ENCODE data around the gene MSH5.

Gene MSH5

GRCh38 chr6:31730631-31731086 is 9.1 kb upstream of the MSH5 start:
- DNase-seq: no peak

GRCh38 chr6:31732029-31732428 is 7.8 kb upstream of the MSH5 start:
- DNase-seq: no peak

- no peak for DNase-seq
Measured at GRCh38 chr6:31733734-31734133, 6.1 kb upstream of the MSH5 start.

DNA sequence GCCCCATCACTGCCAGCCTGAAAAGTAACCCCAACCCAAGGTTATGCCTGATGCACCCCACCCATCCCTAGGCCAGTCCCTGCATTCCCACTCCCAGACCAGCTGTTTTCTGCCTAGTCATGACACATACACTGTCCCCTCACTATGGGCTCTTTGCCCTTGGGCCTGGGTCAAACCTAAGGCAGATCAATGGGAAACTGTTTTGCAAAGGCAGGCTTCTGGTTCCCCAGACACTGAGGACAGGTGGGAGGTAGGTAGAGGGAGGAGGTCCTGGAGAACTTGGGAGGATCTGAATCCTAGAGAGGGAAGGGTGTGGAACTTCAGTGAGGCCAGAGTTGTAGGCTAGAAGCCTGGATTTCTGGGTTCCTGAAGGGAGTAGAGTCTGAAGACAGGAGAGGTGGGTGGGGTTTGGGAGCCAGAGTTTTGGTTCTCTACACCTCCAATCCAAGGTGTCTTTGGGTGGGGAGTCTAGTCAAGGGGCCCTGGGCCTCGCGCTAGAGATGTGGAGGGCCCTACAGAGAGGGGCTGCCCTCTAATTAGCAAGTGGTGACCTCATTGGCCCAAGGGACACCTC is 5.5 kb upstream of the MSH5 start:
- no peak for DNase-seq

- DNase-seq: no peak
Measured at GRCh38 chr6:31734821-31735406, 4.9 kb upstream of the MSH5 start.

DNA sequence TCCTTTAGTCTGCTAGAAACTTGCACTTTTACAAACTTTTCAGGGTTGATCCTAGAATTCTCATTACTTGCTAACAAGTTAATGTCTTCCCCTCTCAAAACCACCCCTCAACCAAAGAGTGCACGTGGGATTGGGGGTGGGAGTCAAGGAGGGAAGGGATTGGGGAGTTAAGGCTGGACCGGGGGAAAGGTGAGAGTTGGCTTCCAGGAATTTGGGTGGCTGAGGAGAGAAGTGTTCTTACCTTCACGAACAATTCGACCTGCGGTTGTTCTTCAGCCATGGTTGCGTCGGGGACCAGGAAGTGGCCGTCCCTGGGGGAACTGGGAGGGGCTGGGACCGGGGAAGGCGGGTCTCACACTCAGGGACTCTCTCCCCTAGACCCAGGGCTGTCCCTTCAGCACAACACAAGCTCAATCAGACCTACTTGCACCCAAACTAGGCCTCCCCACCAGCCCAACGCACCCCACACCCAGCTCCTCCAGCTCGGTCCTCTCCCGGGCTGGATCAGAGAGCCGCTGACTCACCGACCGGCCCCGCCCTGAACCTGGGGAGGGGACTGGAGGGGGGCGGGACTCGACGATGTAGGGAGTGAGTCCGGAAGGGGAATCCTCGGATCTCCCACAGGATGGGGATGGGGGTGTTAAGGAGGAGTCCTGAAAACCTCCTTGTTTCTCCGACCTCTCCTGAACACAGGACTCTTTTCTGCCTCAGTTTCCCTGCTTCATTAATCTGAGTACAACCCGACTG is 3.6 kb upstream of the MSH5 start, which contains the start of gene CLIC1:
Gene CLIC1, minus strand, starts transcription at position 510 of the 747 bp plus-strand sequence. Its CDS starts 230 bp downstream, at position 280.
- no peak for DNase-seq

GRCh38 chr6:31736768-31737314 is 3.0 kb upstream of the MSH5 start:
- no peak for DNase-seq

DNA sequence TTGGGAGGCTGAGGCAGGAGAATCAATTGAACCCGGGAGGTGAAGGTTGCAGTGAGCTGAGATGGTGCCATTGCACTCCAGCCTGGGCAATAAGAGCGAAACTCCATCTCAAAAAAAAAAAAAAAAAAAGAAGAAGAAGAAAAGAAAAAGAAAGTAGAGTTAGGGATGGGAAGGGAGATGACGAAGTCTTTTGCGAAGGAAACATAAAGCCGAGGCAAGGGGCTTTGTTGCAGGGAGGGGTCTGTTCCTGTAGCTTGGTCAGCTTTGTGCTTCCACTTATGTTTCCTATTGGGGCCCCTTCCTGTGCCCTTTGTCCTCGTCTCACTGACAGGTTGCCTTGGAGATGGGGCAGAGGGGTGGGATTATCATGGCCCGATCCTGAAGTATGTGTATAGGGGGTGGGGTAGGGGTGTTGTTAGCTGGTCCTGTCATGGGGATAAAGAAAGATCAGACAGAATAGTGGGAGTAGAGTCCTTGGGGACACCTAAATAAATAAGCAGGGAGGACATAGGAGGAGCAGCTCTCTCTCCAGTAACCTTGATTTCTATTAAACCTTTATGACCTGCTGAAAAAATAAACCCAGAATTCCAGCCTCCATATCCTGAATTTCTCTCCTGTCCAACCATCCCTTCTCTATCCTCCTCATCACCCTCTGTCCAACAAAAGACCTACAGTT is 2.4 kb upstream of the MSH5 start:
- DNase-seq: no peak

- no peak for DNase-seq
Measured at GRCh38 chr6:31737991-31738979, 1.5 kb upstream of the MSH5 start.

DNA sequence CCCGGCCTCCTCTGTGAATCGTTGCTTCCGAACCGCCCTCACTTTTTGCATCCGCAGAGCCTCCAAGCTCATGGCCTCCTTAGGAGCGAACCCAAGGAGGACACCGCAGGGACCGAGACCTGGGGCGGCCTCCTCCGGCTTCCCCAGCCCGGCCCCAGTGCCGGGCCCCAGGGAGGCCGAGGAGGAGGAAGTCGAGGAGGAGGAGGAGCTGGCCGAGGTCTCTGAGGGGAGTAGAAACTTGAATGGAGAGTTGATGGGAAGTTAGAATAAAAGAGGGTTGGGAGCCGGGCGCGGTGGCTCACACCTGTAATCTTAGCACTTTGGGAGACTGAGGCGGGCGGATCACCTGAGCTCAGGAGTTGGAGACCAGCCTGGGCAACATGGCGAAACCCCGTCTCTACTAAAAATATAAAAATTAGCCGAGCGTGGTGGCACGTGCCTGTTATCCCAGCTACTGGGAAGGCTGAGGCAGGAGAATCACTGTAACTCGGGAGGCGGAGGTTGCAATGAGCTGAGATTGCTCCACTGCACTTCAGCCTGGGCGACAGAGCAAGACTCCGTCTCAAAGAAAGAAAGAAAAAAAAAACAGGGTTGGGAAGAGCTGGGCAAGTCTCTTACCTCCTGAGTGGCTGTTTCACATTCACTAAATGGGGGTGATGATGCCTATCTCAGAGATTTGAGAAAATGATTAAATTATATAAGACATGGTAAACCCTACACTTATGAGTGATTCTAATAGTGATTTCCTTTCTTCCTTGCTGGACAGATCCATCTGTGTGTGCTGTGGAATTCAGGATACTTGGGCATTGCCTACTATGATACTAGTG is 805 bp downstream of the MSH5 start:
- DNase-seq: no peak

DNA sequence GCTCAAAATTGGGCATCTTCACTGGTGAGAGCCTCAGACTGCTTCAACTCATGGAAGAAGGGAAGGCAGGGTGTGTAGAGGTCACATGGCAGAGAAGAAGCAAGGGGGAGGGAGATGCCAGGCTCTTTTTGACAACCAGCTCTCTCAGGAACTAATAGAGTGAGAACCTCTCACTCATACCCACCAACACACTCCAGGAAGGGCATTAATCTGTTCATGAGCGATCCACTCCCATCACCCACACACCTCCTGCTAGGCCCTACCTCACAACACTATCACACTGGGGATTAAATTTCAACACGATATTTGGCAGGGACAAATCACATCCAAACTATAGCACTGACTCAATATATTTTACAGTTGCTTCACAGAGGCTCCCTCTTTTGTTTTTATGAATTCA is 2.0 kb downstream of the MSH5 start:
- no peak for DNase-seq

DNA sequence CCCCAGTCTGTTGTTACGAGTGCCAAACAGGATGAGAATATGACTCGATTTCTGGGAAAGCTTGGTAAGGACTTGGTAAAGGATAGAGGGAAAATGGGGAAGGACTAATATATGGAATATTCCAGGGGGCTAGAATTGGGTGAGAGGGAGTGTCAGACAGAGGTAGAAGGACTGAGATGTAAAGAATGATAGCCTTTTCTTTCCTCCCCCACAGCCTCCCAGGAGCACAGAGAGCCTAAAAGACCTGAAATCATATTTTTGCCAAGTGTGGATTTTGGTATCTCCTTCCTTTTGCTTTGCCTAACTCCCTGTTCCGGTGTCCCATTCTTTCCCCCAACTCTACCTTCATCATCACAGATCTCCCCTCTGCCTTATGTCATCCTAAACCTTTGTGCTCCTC is 3.1 kb downstream of the MSH5 start:
- no peak for DNase-seq

- no peak for DNase-seq
Measured at GRCh38 chr6:31744422-31744821, 4.6 kb downstream of the MSH5 start.

- no peak for DNase-seq
Measured at GRCh38 chr6:31749301-31750036, 9.7 kb downstream of the MSH5 start.

- DNase-seq: no peak
Measured at GRCh38 chr6:31750411-31751022, 10.7 kb downstream of the MSH5 start.

- no peak for DNase-seq
Measured at GRCh38 chr6:31752739-31753319, 13.0 kb downstream of the MSH5 start.

GRCh38 chr6:31758281-31758680 is 18.5 kb downstream of the MSH5 start:
- no peak for DNase-seq

GRCh38 chr6:31760790-31761189 is 21.0 kb downstream of the MSH5 start:
- no peak for DNase-seq

- no peak for DNase-seq
Measured at GRCh38 chr6:31761343-31761742, 21.5 kb downstream of the MSH5 start.

- DNase-seq: no peak
Measured at GRCh38 chr6:31762356-31762755, 22.6 kb downstream of the MSH5 start, which contains the start of gene SAPCD1. Gene SAPCD1, plus strand, starts transcription at chr6:31762656. Its CDS starts 399 bp downstream, at chr6:31763055.

All from NCI-H524 treated with DMSO at 0.1 percent for 48 hours (cell line).